DOHH2 (cell line): ENCODE results near the gene TSHZ3.

Source experiments
- H3F3A ChIP-seq: fragments of 200-600 bp; sonication (generic), shearing (Covaris generic); 2 replicates; pipeline ENCODE4 v1.6.0; 2016; ENCODE audit warnings: antibody characterized with exemption, mild to moderate bottlenecking; ENCODE audit not compliant: control insufficient read depth, insufficient read depth
- H3K27ac ChIP-seq: fragments of 200-600 bp; sonication (generic); 2 replicates; pipeline ENCODE4 v1.5.1; 2014; ENCODE audit warnings: low read depth, mild to moderate bottlenecking, low read length, moderate library complexity
- H3K27me3 ChIP-seq: fragments of 200-600 bp; sonication (generic); 2 replicates; pipeline ENCODE4 v1.6.1; 2014; ENCODE audit warnings: mild to moderate bottlenecking, low read length, mixed read lengths; ENCODE audit not compliant: control insufficient read depth
- H3K36me3 ChIP-seq: fragments of 200-600 bp; sonication (generic); 2 replicates; pipeline ENCODE4 v1.6.1; 2014; ENCODE audit warnings: mild to moderate bottlenecking, low read length, moderate library complexity, mixed read lengths; ENCODE audit not compliant: control insufficient read depth
- H3K4me1 ChIP-seq: fragments of 200-600 bp; sonication (generic); 2 replicates; pipeline ENCODE4 v1.6.1; 2014; ENCODE audit warnings: mild to moderate bottlenecking, low read length, mixed read lengths; ENCODE audit not compliant: control insufficient read depth
- H3K4me2 ChIP-seq: fragments of 200-600 bp; sonication (generic); 2 replicates; pipeline ENCODE4 v1.6.0; 2014; ENCODE audit warnings: mild to moderate bottlenecking, low read length, moderate library complexity
- H3K4me3 ChIP-seq: fragments of 200-600 bp; sonication (generic); 2 replicates; pipeline ENCODE4 v1.5.1; 2014; ENCODE audit warnings: mild to moderate bottlenecking, low read length, mixed read lengths
- H3K79me2 ChIP-seq: fragments of 200-600 bp; sonication (generic); 2 replicates; pipeline ENCODE4 v1.6.1; 2014; ENCODE audit warnings: mild to moderate bottlenecking, low read length, mixed read lengths; ENCODE audit not compliant: control insufficient read depth
- H3K9me2 ChIP-seq: fragments of 200-600 bp; sonication (generic); replicated peaks from 2 replicates; pipeline ENCODE4 v1.6.1; 2014; ENCODE audit warnings: mild to moderate bottlenecking, low read length, mixed read lengths; ENCODE audit not compliant: control insufficient read depth
- H3K9me3 ChIP-seq: fragments of 200-600 bp; sonication (generic); 2 replicates; pipeline ENCODE4 v1.6.1; 2014; ENCODE audit warnings: antibody characterized with exemption, low read length, mixed read lengths; ENCODE audit not compliant: control insufficient read depth, insufficient read depth
- H4K20me1 ChIP-seq: fragments of 200-600 bp; sonication (generic); 2 replicates; pipeline ENCODE4 v1.6.0; 2014; ENCODE audit warnings: low read depth, mild to moderate bottlenecking, antibody characterized with exemption, low read length, moderate library complexity; ENCODE audit not compliant: control insufficient read depth, insufficient read depth
- CTCF ChIP-seq: fragments of 200-600 bp; sonication (generic); IDR thresholded peaks from one replicate; pipeline ENCODE4 v1.5.1; 2014; ENCODE audit warnings: antibody characterized with exemption, mild to moderate bottlenecking, low read depth, low read length; ENCODE audit not compliant: poor library complexity, severe bottlenecking
- EZH2phosphoT487 ChIP-seq: fragments of 200-600 bp; sonication (generic); IDR thresholded peaks from 2 replicates; pipeline ENCODE4 v1.6.1; 2017; ENCODE audit warnings: borderline replicate concordance, mild to moderate bottlenecking, antibody characterized with exemption, low read length, moderate library complexity, mixed read lengths

The TSHZ3 gene

GRCh38 chr19:31306006-31306753, 43.1 kb downstream of the TSHZ3 start:
- Histone ChIP-seq H3K36me3 (no peaks in the 10 kb centered on the region), H3K27ac (no peak overlapping the region), H4K20me1 (no peaks in the 10 kb centered on the region), H3K4me2 (no peak overlapping the region), H3F3A (no peaks in the 10 kb centered on the region), H3K9me3 (no peaks in the 10 kb centered on the region; the same call in 1 of the 2 replicates), H3K27me3 (no peaks in the 10 kb centered on the region), H3K79me2 (no peaks in the 10 kb centered on the region), H3K4me3 (no peak overlapping the region), H3K9me2 (no peaks in the 10 kb centered on the region), H3K4me1 (no peaks in the 10 kb centered on the region)
- TF ChIP-seq EZH2phosphoT487, result no peak
- TF ChIP-seq CTCF, result no peak

GRCh38 chr19:31304831-31305312, 44.4 kb downstream of the TSHZ3 start:
- no peaks in the 10 kb centered on the region for H3K79me2 ChIP-seq
- H3K36me3 ChIP-seq, result no peaks in the 10 kb centered on the region
- no peak overlapping the region for H3K4me2 ChIP-seq
- no peaks in the 10 kb centered on the region for H3K9me2 ChIP-seq
- no peak overlapping the region for H3K27ac ChIP-seq
- H3F3A ChIP-seq, result no peaks in the 10 kb centered on the region
- TF ChIP-seq CTCF (no peak), EZH2phosphoT487 (no peak)
- H3K9me3 ChIP-seq, result peaks cover 3% of the 10 kb centered on the region; the same call in 1 of the 2 replicates
- H4K20me1 ChIP-seq, result no peaks in the 10 kb centered on the region
- no peak overlapping the region for H3K4me3 ChIP-seq
- H3K4me1 ChIP-seq, result no peaks in the 10 kb centered on the region
- H3K27me3 ChIP-seq, result no peaks in the 10 kb centered on the region

GRCh38 chr19:31303262-31303815, 45.9 kb downstream of the TSHZ3 start:
- TF ChIP-seq EZH2phosphoT487 (no peak), CTCF (no peak)
- no peak overlapping the region for H3K4me3 ChIP-seq
- no peaks in the 10 kb centered on the region for H3F3A ChIP-seq
- H3K4me2 ChIP-seq, result no peak overlapping the region
- no peaks in the 10 kb centered on the region for H4K20me1 ChIP-seq
- H3K9me3 ChIP-seq, result peaks cover 3% of the 10 kb centered on the region; the same call in 1 of the 2 replicates
- H3K36me3 ChIP-seq, result no peaks in the 10 kb centered on the region
- H3K27ac ChIP-seq, result no peak overlapping the region
- H3K27me3 ChIP-seq, result no peaks in the 10 kb centered on the region
- no peaks in the 10 kb centered on the region for H3K79me2 ChIP-seq
- no peaks in the 10 kb centered on the region for H3K4me1 ChIP-seq
- H3K9me2 ChIP-seq, result no peaks in the 10 kb centered on the region
